ENCODE measurements around the gene MAML3.

MAML3 gene

GRCh38 chr4:139823746-139824145 lies 330.2 kb downstream of the MAML3 start:
- no peak for DNase-seq

- DNase-seq: no peak
Observed at GRCh38 chr4:139823345-139823744, 330.6 kb downstream of the MAML3 start.

GRCh38 chr4:139822391-139822790 lies 331.6 kb downstream of the MAML3 start:
- no peak for DNase-seq

GRCh38 chr4:139819082-139819481 lies 334.9 kb downstream of the MAML3 start:
- no peak for DNase-seq

GRCh38 chr4:139817657-139818452 lies 336.1 kb downstream of the MAML3 start:
- no peak for DNase-seq

- DNase-seq: no peak
Observed at GRCh38 chr4:139816856-139817255, 337.1 kb downstream of the MAML3 start.

- peak in 27 of 56 donors; percentile 5 to 70 (median 24) for DNase-seq
Observed at GRCh38 chr4:139815778-139816601, 338.0 kb downstream of the MAML3 start.

GRCh38 chr4:139814323-139815015 lies 339.5 kb downstream of the MAML3 start:
- DNase-seq: no peak

- DNase-seq: no peak
Observed at GRCh38 chr4:139813881-139814280, 340.1 kb downstream of the MAML3 start.

- no peak for DNase-seq
Observed at GRCh38 chr4:139810710-139811109, 343.3 kb downstream of the MAML3 start.

- DNase-seq: no peak
Observed at GRCh38 chr4:139809757-139810140, 344.2 kb downstream of the MAML3 start.

- no peak for DNase-seq
Observed at GRCh38 chr4:139808808-139809756, 344.9 kb downstream of the MAML3 start.

GRCh38 chr4:139808381-139808807 lies 345.6 kb downstream of the MAML3 start:
- DNase-seq: no peak

GRCh38 chr4:139807483-139807882 lies 346.5 kb downstream of the MAML3 start:
- no peak for DNase-seq

GRCh38 chr4:139806929-139807328 lies 347.1 kb downstream of the MAML3 start:
- DNase-seq: no peak

GRCh38 chr4:139802931-139803330 lies 351.1 kb downstream of the MAML3 start:
- DNase-seq: no peak

GRCh38 chr4:139802488-139802887 lies 351.5 kb downstream of the MAML3 start:
- no peak for DNase-seq

- DNase-seq: no peak
Observed at GRCh38 chr4:139801895-139802294, 352.1 kb downstream of the MAML3 start.

GRCh38 chr4:139800082-139800481 lies 353.9 kb downstream of the MAML3 start:
- no peak for DNase-seq

GRCh38 chr4:139799615-139800014 lies 354.4 kb downstream of the MAML3 start:
- no peak for DNase-seq

- DNase-seq: no peak
Observed at GRCh38 chr4:139798456-139798855, 355.5 kb downstream of the MAML3 start.
